Fibroblast of lung (primary cell): Measurements from ENCODE around the gene LCN10.

ENCODE experiments used
- CTCF ChIP-seq, 2 donors: IDR thresholded peaks in 1 of 2; conservative IDR thresholded peaks in 1 of 2; 1 replicate in 1 of 2; 2 replicates in 1 of 2; pipeline ENCODE4 v1.5.1; 2011 to 2012; ENCODE audit warnings: low read length in 2 of 2, control low read depth in 1 of 2, inconsistent platforms in 1 of 2, low read depth in 1 of 2, mild to moderate bottlenecking in 1 of 2
- EZH2 ChIP-seq: IDR thresholded peaks from 2 replicates; pipeline ENCODE4 v1.5.1; 2012; ENCODE audit warnings: low read length, control low read depth, mild to moderate bottlenecking; ENCODE audit errors: missing control alignments

DNA sequence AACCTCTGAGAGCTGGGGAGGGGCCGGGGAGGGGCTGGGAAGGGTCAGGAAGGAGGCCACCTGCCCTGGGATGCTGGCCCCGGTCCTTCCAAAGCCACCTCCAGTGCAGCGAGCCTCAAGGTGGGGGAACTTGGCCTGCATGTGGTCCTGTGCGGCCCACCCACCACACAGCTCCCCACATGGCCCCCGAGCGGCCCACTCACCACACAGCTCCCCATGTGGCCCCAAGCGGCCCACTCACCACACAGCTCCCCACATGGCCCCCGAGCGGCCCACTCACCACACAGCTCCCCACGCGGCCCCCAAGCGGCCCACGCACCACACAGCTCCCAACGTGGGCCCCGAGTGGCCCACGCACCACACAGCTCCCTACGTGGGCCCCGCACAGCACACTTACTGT lies 2.0 kb upstream of the LCN10 start:
- TF ChIP-seq CTCF (conservative IDR thresholded peaks at IDR 0.05 in 1 of 2, IDR thresholded peaks at IDR 0.05 in 1 of 2; ENCODE audit: low read depth in 1 of 2, low read length in 2 of 2) (no peak), EZH2 (no peak)
